K562 (cell line): Measurements from ENCODE around the gene POPDC2. TPM values are rescaled to one million over a fixed set of nuclear protein-coding genes. Genes with fewer than 3 reads are reported as not detected.

Source experiments
- ATAC-seq: fragments of 200-7000 bp; cut with Tn5 transposase; 3 replicates; pipeline ENCODE4 v1.9.1; 2020; ENCODE audit warnings: moderate library complexity
- BruUV-seq: library from RNA; stranded (reverse); fragments of 400-500 nt; replicated peaks from 2 replicates; lab custom pipeline; 2021; lab: Mats Ljungman, UMichigan
- CTCF ChIA-PET: fragments of 300-600 bp; formaldehyde crosslinking; extraction: SDS; loops from one replicate; lab custom pipeline; 2021; ENCODE audit warnings: low intra/inter-chr PET ratio; lab: Yijun Ruan, JAX
- POLR2A ChIA-PET: fragments of 300-600, 350-650 bp; sonication (Branson Sonifier 250); formaldehyde crosslinking; extraction: SDS; loops from one replicate; lab custom pipeline; 2021; ENCODE audit warnings: antibody characterized with exemption, inconsistent platforms; lab: Yijun Ruan, JAX
- DNase-seq, 4 experiments: peaks; one replicate each; pipeline versions ENCODE4 v3.0.0 to v3.0.0-alpha.2; 2011 to 2018; ENCODE audit warnings: low spot score in 3 of 4, mixed read lengths in 3 of 4; ENCODE audit errors: extremely low read depth in 1 of 4
- FAIRE-seq: peaks from 2 replicates; lab custom pipeline; 2011; peaks lifted over from hg19 to GRCh38; lab: Jason Lieb, UNC
- H2AFZ ChIP-seq: 2 replicates; pipeline ENCODE4 v1.6.0; 2011; ENCODE audit warnings: low read depth, low read length, control low read depth, inconsistent platforms
- H3K27ac ChIP-seq: fragments of 200-600 bp; 3 replicates; pipeline ENCODE4 v1.8.0; 2011; ENCODE audit warnings: low read depth, mild to moderate bottlenecking, control low read depth, inconsistent platforms, low read length, moderate library complexity, mixed read lengths; ENCODE audit errors: extremely low read depth
- H3K27me3 ChIP-seq, 2 experiments: fragments of 300-600 bp in 1 of 2; 2 replicates in 1 of 2; 3 replicates in 1 of 2; pipeline versions ENCODE4 v1.6.0 to v1.8.0; 2011; ENCODE audit warnings: inconsistent platforms in 2 of 2, low read length in 2 of 2, mild to moderate bottlenecking in 1 of 2, mixed read lengths in 1 of 2, moderate library complexity in 1 of 2; ENCODE audit not compliant: control insufficient read depth in 2 of 2, insufficient read depth in 2 of 2
- H3K36me3 ChIP-seq: fragments of 300-600 bp; 3 replicates; pipeline ENCODE4 v1.8.0; 2011; ENCODE audit warnings: mild to moderate bottlenecking, low read length, inconsistent platforms; ENCODE audit not compliant: control insufficient read depth, insufficient read depth
- H3K4me1 ChIP-seq, 2 experiments: fragments of 200-600 bp in 1 of 2; replicated peaks in 1 of 2; 2 replicates in 1 of 2; 3 replicates in 1 of 2; pipeline versions ENCODE4 v1.5.1 to v1.8.0; 2011; ENCODE audit warnings: inconsistent platforms in 2 of 2, low read length in 2 of 2, mild to moderate bottlenecking in 1 of 2, mixed read lengths in 1 of 2, moderate library complexity in 1 of 2; ENCODE audit not compliant: control insufficient read depth in 2 of 2, insufficient read depth in 2 of 2
- H3K4me2 ChIP-seq: 2 replicates; pipeline ENCODE4 v1.6.1; 2011; ENCODE audit warnings: low read length, control low read depth, inconsistent platforms, mixed read lengths; ENCODE audit not compliant: insufficient read depth
- H3K4me3 ChIP-seq: fragments of 200-600 bp; sonication (generic), shearing (Covaris generic); 2 replicates; pipeline ENCODE4 v1.5.1; 2016; ENCODE audit warnings: control low read depth, inconsistent platforms
- H3K79me2 ChIP-seq: fragments of 200-600 bp; 3 replicates; pipeline ENCODE4 v1.8.0; 2011; ENCODE audit warnings: low read length, inconsistent platforms; ENCODE audit not compliant: control insufficient read depth, insufficient read depth
- H3K9ac ChIP-seq, 2 experiments: 2 replicates each; pipeline versions ENCODE4 v1.6.0 to v1.6.1; 2011; ENCODE audit warnings: low read depth in 2 of 2, low read length in 2 of 2, control low read depth in 1 of 2, inconsistent platforms in 1 of 2, mild to moderate bottlenecking in 1 of 2, mixed read lengths in 1 of 2; ENCODE audit not compliant: insufficient read depth in 1 of 2
- H3K9me1 ChIP-seq: one replicate; pipeline ENCODE4 v1.6.0; 2011; ENCODE audit warnings: inconsistent platforms, mild to moderate bottlenecking, low read length, moderate library complexity; ENCODE audit not compliant: control insufficient read depth, insufficient read depth
- H3K9me3 ChIP-seq: replicated peaks from 2 replicates; pipeline ENCODE4 v1.5.1; 2011; ENCODE audit warnings: low read depth, low read length, inconsistent platforms; ENCODE audit not compliant: control insufficient read depth, insufficient read depth
- H4K20me1 ChIP-seq: replicated peaks from 2 replicates; pipeline ENCODE4 v1.6.1; 2011; ENCODE audit warnings: low read length, inconsistent platforms, mixed read lengths; ENCODE audit not compliant: control insufficient read depth, insufficient read depth
- ASH1L ChIP-seq: fragments of 450-650 bp; IDR thresholded peaks from 2 replicates; pipeline ENCODE4 v1.6.1; 2018; ENCODE audit warnings: borderline replicate concordance, mild to moderate bottlenecking, low read depth; ENCODE audit not compliant: partially characterized antibody
- CREB3L1 ChIP-seq: fragments of 450-650 bp; IDR thresholded peaks from 2 replicates; pipeline ENCODE4 v1.6.1; 2014; ENCODE audit warnings: low read depth, mild to moderate bottlenecking, moderate library complexity, borderline replicate concordance
- EWSR1 ChIP-seq: fragments of 450-650 bp; IDR thresholded peaks from 2 replicates; pipeline ENCODE4 v1.6.1; 2018; ENCODE audit warnings: borderline replicate concordance, mild to moderate bottlenecking, low read depth, moderate library complexity; ENCODE audit not compliant: partially characterized antibody
- HDAC1 ChIP-seq, 2 experiments: fragments of 450-650 bp; IDR thresholded peaks; 2 replicates each; pipeline ENCODE4 v1.6.1; 2016 to 2017; ENCODE audit warnings: inconsistent platforms in 1 of 2, mild to moderate bottlenecking in 1 of 2, moderate library complexity in 1 of 2
- SMARCA5 ChIP-seq: fragments of 450-650 bp; IDR thresholded peaks from 2 replicates; pipeline ENCODE4 v1.6.1; 2016
- WGBS: fragments of 100-300 bp; shearing (Covaris generic); methylation state at CpG from one replicate; pipeline ENCODE4 v1.1.6; 2016; ENCODE audit warnings: low coverage, mixed read lengths; ENCODE audit not compliant: insufficient coverage; ENCODE audit errors: missing lambda C conversion rate; 5-methylcytosine and 5-hydroxymethylcytosine counted together
- in situ Hi-C: fragments of 300-500 bp; cut with MboI; formaldehyde crosslinking; loops from 4 replicates; pipeline ENCODE4 v1.15.0; 2018; ENCODE audit warnings: inconsistent platforms, mixed read lengths
- intact Hi-C: fragments of 100-400 bp; cut with micrococcal nuclease; formaldehyde crosslinking; loops from 2 replicates; pipeline ENCODE4 v1.14.2; 2022
- polyA plus RNA-seq, 8 experiments: library from polyadenylated mRNA; depleted of rRNA in 4 of 8; stranded (reverse) in 5 of 8; unstranded in 3 of 8; fragments of >200 nt; fragmentation: Nextera tagmentation in 2 of 8; fragmentation: Illumina TruSeq in 1 of 8; extraction: Ambion mirVana in 2 of 8; extraction: Trizol in 1 of 8; gene quantifications; 2 replicates each; pipeline versions ENCODE4 v1.2.1 to v1.2.3, GENCODE V29; 2011 to 2014; ENCODE audit warnings: inconsistent platforms in 1 of 8, missing spikeins in 1 of 8
- total RNA-seq, 7 experiments: library from RNA; depleted of rRNA in 6 of 7; stranded (reverse); fragments of >200 nt in 6 of 7; fragmentation: Illumina TruSeq in 2 of 7; extraction: Trizol in 2 of 7; gene quantifications; 2 replicates each; pipeline versions ENCODE4 v1.2.1 to v1.2.3, GENCODE V29; 2011 to 2021; ENCODE audit warnings: low replicate concordance in 1 of 7

The POPDC2 gene
- total and polyA plus RNA-seq, 9 of the 15 experiments (the other 6 are each of a cell fraction or from before 2014, with no cell fraction given) = 0.08 to 0.32 (median 0.13) TPM; not detected in 4

GRCh38 chr3:119647843-119648575 is 12.4 kb downstream of the POPDC2 start:
- POLR2A ChIA-PET = interaction anchor here (1.3 kb wide), 1 partner anchor 10 kb away, joined by 3 read pairs; no protein-coding TSS in a partner anchor

DNA sequence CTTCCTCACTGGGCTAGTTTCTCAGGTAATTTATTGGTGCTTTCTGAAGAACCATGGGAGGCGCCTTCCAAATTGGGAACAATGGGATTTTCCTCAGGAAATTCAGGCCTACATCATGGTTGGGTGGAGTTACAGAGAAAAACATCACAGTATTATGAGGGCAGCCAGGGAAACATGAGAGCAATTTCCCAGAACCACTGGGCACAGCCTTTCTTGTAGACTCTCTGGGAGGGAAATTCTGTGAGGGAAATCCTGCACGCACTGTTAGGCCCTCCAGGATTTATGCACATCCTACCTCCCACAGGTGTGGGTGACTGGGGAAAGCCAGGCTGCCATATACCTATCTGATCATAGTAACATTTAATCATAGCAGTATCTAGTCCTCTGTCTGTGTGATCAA is 13.2 kb downstream of the POPDC2 start:
- POLR2A ChIA-PET = interaction anchor here (0.6 kb wide), 1 partner anchor 448 kb away, joined by 3 read pairs; no protein-coding TSS in a partner anchor
- Histone ChIP-seq H3K27ac (no peak overlapping the region), H2AFZ (no peak overlapping the region), H3K36me3 (no peaks in the 10 kb centered on the region), H3K4me2 (no peak overlapping the region), H4K20me1 (no peaks in the 10 kb centered on the region), H3K27me3 (no peaks in the 10 kb centered on the region), H3K9me1 (no peaks in the 10 kb centered on the region), H3K9ac (no peak overlapping the region), H3K9me3 (no peaks in the 10 kb centered on the region), H3K79me2 (no peaks in the 10 kb centered on the region), H3K4me3 (no peak overlapping the region), H3K4me1 (peaks cover 0 to 10% of the 10 kb centered on the region in 2 experiments; a peak in 3 of 5 replicates)
- CTCF ChIA-PET = no interaction called here
- TF ChIP-seq SMARCA5 (no peak), HDAC1 (IDR thresholded peaks at IDR 0.05) (no peak), CREB3L1 (no peak)
- ATAC-seq = no peak
- intact Hi-C loops = no loop called here
- FAIRE-seq = no peak
- DNase-seq = no peak
- WGBS = 33% methylated on average over 1 of the region's 2 CpGs
- in situ Hi-C loops = no loop called here
- BruUV-seq = no TSS peak

More at GRCh38 chr3:119647843-119648575, 12.4 kb downstream of the POPDC2 start:
- H3K4me1 ChIP-seq = peaks cover 0 to 3% of the 10 kb centered on the region in 2 experiments; a peak in 3 of 5 replicates
- FAIRE-seq = no peak
- no peak for TF ChIP-seq ASH1L
- no peak for TF ChIP-seq EWSR1
- no peak overlapping the region for H3K27ac ChIP-seq
- no peak overlapping the region for H3K4me3 ChIP-seq
- no peak overlapping the region for H3K9ac ChIP-seq
- no peak overlapping the region for H2AFZ ChIP-seq
- intact Hi-C loops (no loop called here), in situ Hi-C loops (no loop called here)
- no peak for ATAC-seq
- DNase-seq = no peak
- no peaks in the 10 kb centered on the region for H3K27me3 ChIP-seq
- no peaks in the 10 kb centered on the region for H4K20me1 ChIP-seq
- no peaks in the 10 kb centered on the region for H3K9me3 ChIP-seq
- CTCF ChIA-PET = no interaction called here
- no TSS peak for BruUV-seq
- H3K4me2 ChIP-seq = no peak overlapping the region
- no peaks in the 10 kb centered on the region for H3K79me2 ChIP-seq
- WGBS = 41% methylated on average over 12 of the region's 12 CpGs
- no peaks in the 10 kb centered on the region for H3K9me1 ChIP-seq
- H3K36me3 ChIP-seq = no peaks in the 10 kb centered on the region
